H9 (cell line): ENCODE results near the gene SECISBP2. TPM values are rescaled to one million over a fixed set of nuclear protein-coding genes. Genes with fewer than 3 reads are reported as not detected.

Experiments
- DNase-seq: peaks from one replicate; pipeline ENCODE4 v3.0.0-alpha.2; 2017
- H2AFZ ChIP-seq: one replicate; pipeline ENCODE4 v1.6.1; 2013; ENCODE audit warnings: mild to moderate bottlenecking, low read length, control low read depth, moderate library complexity
- H2AK5ac ChIP-seq: 2 replicates; pipeline ENCODE4 v1.6.1; 2013; ENCODE audit warnings: low read length, control low read depth, mixed read lengths; ENCODE audit not compliant: insufficient read length
- H2BK120ac ChIP-seq: one replicate; pipeline ENCODE4 v1.6.1; 2013; ENCODE audit warnings: low read depth, mild to moderate bottlenecking, low read length, control low read depth, inconsistent platforms; ENCODE audit not compliant: poor library complexity, severe bottlenecking
- H2BK12ac ChIP-seq: 2 replicates; pipeline ENCODE4 v1.6.1; 2013; ENCODE audit warnings: low read length, control low read depth, mixed read lengths, low read depth; ENCODE audit not compliant: insufficient read length
- H2BK15ac ChIP-seq: 2 replicates; pipeline ENCODE4 v1.6.1; 2013; ENCODE audit warnings: low read depth, low read length, control low read depth
- H2BK20ac ChIP-seq: one replicate; pipeline ENCODE4 v1.6.1; 2013; ENCODE audit warnings: low read depth, mild to moderate bottlenecking, low read length, control low read depth, inconsistent platforms; ENCODE audit not compliant: poor library complexity, severe bottlenecking
- H2BK5ac ChIP-seq: 2 replicates; pipeline ENCODE4 v1.6.1; 2013; ENCODE audit warnings: low read length, control low read depth, mixed read lengths; ENCODE audit not compliant: insufficient read length
- H3K14ac ChIP-seq: 2 replicates; pipeline ENCODE4 v1.6.1; 2013; ENCODE audit warnings: low read length, control low read depth; ENCODE audit not compliant: insufficient read depth
- H3K18ac ChIP-seq: 2 replicates; pipeline ENCODE4 v1.6.1; 2013; ENCODE audit warnings: low read depth, mild to moderate bottlenecking, mixed read lengths, low read length, control low read depth; ENCODE audit not compliant: insufficient read length
- H3K23ac ChIP-seq: 2 replicates; pipeline ENCODE4 v1.6.1; 2013; ENCODE audit warnings: low read length, control low read depth, mixed read lengths, low read depth; ENCODE audit not compliant: insufficient read length
- H3K23me2 ChIP-seq: 2 replicates; pipeline ENCODE4 v1.6.1; 2013; ENCODE audit warnings: low read depth, mild to moderate bottlenecking, mixed read lengths, low read length, control low read depth; ENCODE audit not compliant: insufficient read length, poor library complexity, severe bottlenecking
- H3K27ac ChIP-seq: 2 replicates; pipeline ENCODE4 v1.5.1; 2013; ENCODE audit warnings: low read length, control low read depth, mixed read lengths, low read depth; ENCODE audit not compliant: insufficient read length
- H3K27me3 ChIP-seq: 2 replicates; pipeline ENCODE4 v1.6.1; 2013; ENCODE audit warnings: low read length, control low read depth, inconsistent platforms; ENCODE audit not compliant: insufficient read depth
- H3K4ac ChIP-seq: 2 replicates; pipeline ENCODE4 v1.6.1; 2013; ENCODE audit warnings: low read depth, mild to moderate bottlenecking, control low read depth, inconsistent platforms, low read length, moderate library complexity
- H3K4me1 ChIP-seq: 2 replicates; pipeline ENCODE4 v1.6.1; 2013; ENCODE audit warnings: low read length, control low read depth, inconsistent platforms; ENCODE audit not compliant: insufficient read depth
- H3K4me2 ChIP-seq: 2 replicates; pipeline ENCODE4 v1.6.1; 2013; ENCODE audit warnings: low read length, control low read depth, mixed read lengths; ENCODE audit not compliant: insufficient read length, insufficient read depth
- H3K56ac ChIP-seq: 2 replicates; pipeline ENCODE4 v1.6.1; 2013; ENCODE audit warnings: low read depth, mild to moderate bottlenecking, mixed read lengths, low read length, control low read depth; ENCODE audit not compliant: insufficient read length
- H3K79me1 ChIP-seq: 2 replicates; pipeline ENCODE4 v1.6.1; 2013; ENCODE audit warnings: low read depth, mild to moderate bottlenecking, moderate library complexity, low read length, control low read depth, inconsistent platforms; ENCODE audit not compliant: insufficient read depth, poor library complexity, severe bottlenecking
- H3K79me2 ChIP-seq: 2 replicates; pipeline ENCODE4 v1.6.1; 2013; ENCODE audit warnings: low read length, control low read depth, inconsistent platforms; ENCODE audit not compliant: insufficient read depth
- H3K9ac ChIP-seq: 2 replicates; pipeline ENCODE4 v1.6.1; 2013; ENCODE audit warnings: low read length, control low read depth, mixed read lengths; ENCODE audit not compliant: insufficient read length; ENCODE audit errors: extremely low read depth
- H3K9me3 ChIP-seq: one replicate; pipeline ENCODE4 v1.6.1; 2013; ENCODE audit warnings: low read depth, low read length, inconsistent platforms; ENCODE audit not compliant: control insufficient read depth
- H3T11ph ChIP-seq: one replicate; pipeline ENCODE4 v1.6.1; 2013; ENCODE audit warnings: mild to moderate bottlenecking, low read length, control low read depth, inconsistent platforms
- H4K20me1 ChIP-seq: one replicate; pipeline ENCODE4 v1.6.1; 2013; ENCODE audit not compliant: control insufficient read depth, insufficient read length, insufficient read depth
- H4K5ac ChIP-seq: 2 replicates; pipeline ENCODE4 v1.6.1; 2013; ENCODE audit warnings: low read depth, mild to moderate bottlenecking, mixed read lengths, low read length, control low read depth; ENCODE audit not compliant: insufficient read length
- H4K8ac ChIP-seq: replicated peaks from 2 replicates; pipeline ENCODE4 v1.6.1; 2013; ENCODE audit warnings: low read length, control low read depth, mixed read lengths, low read depth; ENCODE audit not compliant: insufficient read length
- H4K91ac ChIP-seq: 2 replicates; pipeline ENCODE4 v1.6.1; 2013; ENCODE audit warnings: low read depth, mild to moderate bottlenecking, moderate library complexity, mixed read lengths, low read length, control low read depth; ENCODE audit not compliant: insufficient read length
- H3K27ac Mint-ChIP-seq, 3 experiments: 2 replicates in 2 of 3; 3 replicates in 1 of 3; pipeline ENCODE4 v1.8.0; 2020 to 2021; ENCODE audit warnings: mixed read lengths in 3 of 3, mild to moderate bottlenecking in 1 of 3, moderate library complexity in 1 of 3
- H3K27me3 Mint-ChIP-seq: 2 replicates; pipeline ENCODE4 v1.8.0; 2021; ENCODE audit warnings: low read depth, mild to moderate bottlenecking, moderate library complexity, mixed read lengths
- H3K36me3 Mint-ChIP-seq, 3 experiments: 2 replicates in 2 of 3; 3 replicates in 1 of 3; pipeline ENCODE4 v1.8.0; 2020 to 2021; ENCODE audit warnings: low read depth in 3 of 3, mixed read lengths in 3 of 3; ENCODE audit not compliant: insufficient read depth in 1 of 3
- H3K4me1 Mint-ChIP-seq, 2 experiments: 2 replicates each; pipeline ENCODE4 v1.8.0; 2020; ENCODE audit warnings: mixed read lengths in 2 of 2
- H3K4me3 Mint-ChIP-seq, 2 experiments: 2 replicates in 1 of 2; 3 replicates in 1 of 2; pipeline ENCODE4 v1.8.0; 2020 to 2021; ENCODE audit warnings: mild to moderate bottlenecking in 2 of 2, mixed read lengths in 2 of 2, moderate library complexity in 1 of 2
- H3K9me3 Mint-ChIP-seq, 2 experiments: 2 replicates in 1 of 2; 3 replicates in 1 of 2; pipeline ENCODE4 v1.8.0; 2020; ENCODE audit warnings: mild to moderate bottlenecking in 2 of 2, mixed read lengths in 2 of 2, moderate library complexity in 1 of 2
- CTCF ChIP-seq: fragments of 200-600 bp; sonication (generic); conservative IDR thresholded peaks from 3 replicates; pipeline ENCODE4 v1.8.0; 2021; ENCODE audit warnings: antibody characterized with exemption, mild to moderate bottlenecking
- WGBS: extraction: QIAGEN DNeasy Blood & Tissue Kit; methylation state at CpG from one replicate; pipeline ENCODE4 v1.1.7; 2013; ENCODE audit warnings: missing lambda C conversion rate, low lambda C conversion rate, mixed read lengths; ENCODE audit not compliant: insufficient read length; ENCODE audit errors: extremely low coverage; 5-methylcytosine and 5-hydroxymethylcytosine counted together
- total RNA-seq: library from RNA; stranded (reverse); gene quantifications from 2 replicates; pipeline ENCODE4 v1.2.1, GENCODE V29; 2021

Gene SECISBP2
- total RNA-seq, 1 experiment from 2014 or later: 62.7 TPM

DNA sequence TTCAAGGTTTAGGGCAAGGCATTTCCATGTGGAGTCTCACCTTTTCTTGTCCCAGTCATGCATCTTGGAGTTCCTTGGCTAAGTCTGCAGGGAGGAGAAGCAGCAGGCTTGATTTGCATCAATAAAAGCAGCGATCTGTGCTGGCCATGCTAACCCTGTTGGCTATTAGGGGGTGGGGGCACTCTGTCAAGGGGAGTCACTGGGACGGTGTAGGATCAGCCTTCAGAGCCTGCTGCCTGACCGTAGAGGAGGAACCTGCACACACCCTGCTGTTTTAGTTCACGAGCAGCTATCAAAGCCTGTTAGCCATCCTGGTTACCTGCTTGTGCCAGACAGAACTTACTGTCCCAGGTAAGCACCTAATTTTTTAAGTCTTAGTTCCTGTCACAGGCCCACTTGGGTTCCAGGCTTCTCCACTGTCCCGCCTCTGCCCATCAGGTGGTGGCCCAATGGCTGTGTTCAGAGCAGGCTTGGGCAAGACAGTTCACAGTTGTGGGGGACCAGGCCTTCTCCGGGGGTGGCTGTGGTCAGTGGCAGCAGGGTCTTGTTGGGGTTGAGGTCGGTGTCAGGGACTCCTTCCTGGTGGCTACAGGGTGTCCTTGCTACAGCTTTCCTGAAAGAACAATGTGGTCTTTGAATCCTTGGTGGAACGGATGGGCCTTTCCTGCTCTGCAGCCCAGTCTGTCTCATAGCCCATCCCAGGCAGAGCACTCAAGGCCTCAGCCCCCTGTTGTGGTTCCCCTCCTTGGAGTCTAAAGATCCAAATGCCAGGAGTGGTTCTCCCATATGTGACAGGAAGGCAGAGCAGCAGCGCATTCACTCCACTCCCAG lies 43.7 kb downstream of the SECISBP2 start:
- H3K36me3 Mint-ChIP-seq: peaks cover 24 to 52% (median 52%) of the 10 kb centered on the region in 3 experiments
- no peaks in the 10 kb centered on the region for H3K27me3 Mint-ChIP-seq
- Histone ChIP-seq H3K79me1 (no peaks in the 10 kb centered on the region), H2BK15ac (no peak overlapping the region), H3K4me2 (no peak overlapping the region), H3K27ac (no peak overlapping the region), H4K20me1 (no peaks in the 10 kb centered on the region), H4K8ac (no peak overlapping the region), H4K5ac (no peak overlapping the region), H3K9ac (no peak overlapping the region), H2BK5ac (no peak overlapping the region), H3K56ac (no peak overlapping the region), H2BK120ac (no peak overlapping the region), H3K4ac (no peak overlapping the region), H3K4me1 (no peaks in the 10 kb centered on the region), H2AK5ac (no peak overlapping the region), H3K18ac (no peak overlapping the region), H4K91ac (no peak overlapping the region), H3K14ac (no peak overlapping the region), H3K23ac (no peak overlapping the region), H3T11ph (no peak overlapping the region), H2BK12ac (no peak overlapping the region), H3K9me3 (no peaks in the 10 kb centered on the region), H3K27me3 (no peaks in the 10 kb centered on the region), H3K23me2 (no peaks in the 10 kb centered on the region), H2AFZ (no peak overlapping the region), H3K79me2 (no peaks in the 10 kb centered on the region), H2BK20ac (no peak overlapping the region)
- H3K4me3 Mint-ChIP-seq: no peak overlapping the region
- WGBS: no CpG with 5 or more reads among the region's 9 CpGs
- peak overlapping the region in 2 of 3 experiments; percentile 22 to 27; a peak in 2 of 7 replicates for H3K27ac Mint-ChIP-seq
- TF ChIP-seq CTCF: no peak
- DNase-seq: peak; percentile 24
- H3K4me1 Mint-ChIP-seq: no peaks in the 10 kb centered on the region
- no peaks in the 10 kb centered on the region for H3K9me3 Mint-ChIP-seq
